DND-41 (cell line): ENCODE measurements around the gene RPA1.

Experiments used
- ATAC-seq: fragments of 200-7000 bp; cut with Tn5 transposase; 3 replicates; pipeline ENCODE4 v1.9.1; 2021; ENCODE audit warnings: low read depth; ENCODE audit not compliant: insufficient read depth
- DNase-seq: peaks from one replicate; pipeline ENCODE4 v3.0.0-alpha.2; 2020
- H2AFZ ChIP-seq: 2 replicates; pipeline ENCODE4 v1.6.0; 2012; ENCODE audit warnings: low read depth, low read length
- H3K27ac ChIP-seq: 2 replicates; pipeline ENCODE4 v1.5.1; 2012; ENCODE audit warnings: low read length, inconsistent platforms
- H3K27me3 ChIP-seq: fragments of 200-600 bp; sonication (generic); 2 replicates; pipeline ENCODE4 v1.6.0; 2012; ENCODE audit warnings: low read length, mild to moderate bottlenecking, inconsistent platforms; ENCODE audit not compliant: insufficient read depth, poor library complexity
- H3K36me3 ChIP-seq: 2 replicates; pipeline ENCODE4 v1.5.1; 2012; ENCODE audit warnings: low read length, inconsistent platforms; ENCODE audit not compliant: insufficient read depth
- H3K4me1 ChIP-seq: 2 replicates; pipeline ENCODE4 v1.5.1; 2012; ENCODE audit warnings: mild to moderate bottlenecking, low read length; ENCODE audit not compliant: insufficient read depth
- H3K4me2 ChIP-seq: 2 replicates; pipeline ENCODE4 v1.6.0; 2012; ENCODE audit warnings: mild to moderate bottlenecking, moderate library complexity, low read length, inconsistent platforms; ENCODE audit not compliant: insufficient read depth
- H3K4me3 ChIP-seq, 2 experiments: fragments of 200-600 bp in 1 of 2; shearing (Covaris generic) in 1 of 2; 2 replicates each; pipeline ENCODE4 v1.5.1; 2012 to 2016; ENCODE audit warnings: inconsistent platforms in 2 of 2, low read length in 2 of 2, mild to moderate bottlenecking in 2 of 2, low read depth in 1 of 2, moderate library complexity in 1 of 2
- H3K79me2 ChIP-seq: 2 replicates; pipeline ENCODE4 v1.6.0; 2012; ENCODE audit warnings: low read length, inconsistent platforms; ENCODE audit not compliant: insufficient read depth
- H3K9ac ChIP-seq: 2 replicates; pipeline ENCODE4 v1.6.0; 2012; ENCODE audit warnings: low read depth, mild to moderate bottlenecking, inconsistent platforms, low read length, moderate library complexity
- H3K9me3 ChIP-seq: 2 replicates; pipeline ENCODE4 v1.5.1; 2012; ENCODE audit warnings: low read length, moderate library complexity, mild to moderate bottlenecking, inconsistent platforms; ENCODE audit not compliant: insufficient read depth, severe bottlenecking
- H4K20me1 ChIP-seq: 2 replicates; pipeline ENCODE4 v1.6.0; 2012; ENCODE audit warnings: low read length; ENCODE audit not compliant: insufficient read depth
- CTCF ChIP-seq: IDR thresholded peaks from 2 replicates; pipeline ENCODE4 v1.5.1; 2012; ENCODE audit warnings: borderline replicate concordance, low read length, moderate library complexity, mild to moderate bottlenecking; ENCODE audit not compliant: poor library complexity, severe bottlenecking; ENCODE audit errors: extremely low read depth
- EZH2 ChIP-seq: IDR thresholded peaks from 3 replicates; pipeline ENCODE4 v1.6.1; 2012; ENCODE audit warnings: borderline replicate concordance, low read depth, mild to moderate bottlenecking, moderate library complexity, low read length, inconsistent platforms; ENCODE audit not compliant: severe bottlenecking

RPA1 gene

GRCh38 chr17:1907909-1908698 is 78.3 kb downstream of the RPA1 start:
- no peaks in the 10 kb centered on the region for H3K4me1 ChIP-seq
- no peaks in the 10 kb centered on the region for H3K79me2 ChIP-seq
- H3K4me2 ChIP-seq: no peak overlapping the region
- H2AFZ ChIP-seq: no peak overlapping the region; the same call in 1 of the 2 replicates
- DNase-seq: no peak
- no peaks in the 10 kb centered on the region for H4K20me1 ChIP-seq
- no peak overlapping the region for H3K27ac ChIP-seq
- H3K4me3 ChIP-seq: no peak overlapping the region
- ATAC-seq: no peak
- no peak overlapping the region for H3K9ac ChIP-seq
- no peaks in the 10 kb centered on the region for H3K36me3 ChIP-seq
- no peaks in the 10 kb centered on the region for H3K9me3 ChIP-seq
- peaks cover 18% of the 10 kb centered on the region for H3K27me3 ChIP-seq
- TF ChIP-seq EZH2 (no peak), CTCF (no peak)

- TF ChIP-seq EZH2 (no peak), CTCF (peak; percentile 66)
- Histone ChIP-seq H3K4me2 (no peak overlapping the region), H3K27ac (no peak overlapping the region), H2AFZ (no peak overlapping the region), H3K9ac (no peak overlapping the region), H3K4me3 (no peak overlapping the region), H3K9me3 (no peaks in the 10 kb centered on the region), H3K4me1 (no peaks in the 10 kb centered on the region), H3K36me3 (no peaks in the 10 kb centered on the region), H3K79me2 (no peaks in the 10 kb centered on the region), H4K20me1 (no peaks in the 10 kb centered on the region), H3K27me3 (peaks cover 18% of the 10 kb centered on the region)
- DNase-seq (peak; percentile 44), ATAC-seq (peak; percentile 79)
Measured at GRCh38 chr17:1908699-1909309, 79.0 kb downstream of the RPA1 start.

- Histone ChIP-seq H3K9me3 (no peaks in the 10 kb centered on the region), H3K4me1 (no peaks in the 10 kb centered on the region), H3K27me3 (peaks cover 18% of the 10 kb centered on the region), H4K20me1 (no peaks in the 10 kb centered on the region), H3K4me3 (no peak overlapping the region), H3K79me2 (no peaks in the 10 kb centered on the region), H3K36me3 (no peaks in the 10 kb centered on the region), H3K4me2 (no peak overlapping the region), H2AFZ (no peak overlapping the region), H3K9ac (no peak overlapping the region), H3K27ac (no peak overlapping the region)
- DNase-seq: no peak
- ATAC-seq: no peak
- TF ChIP-seq CTCF (no peak), EZH2 (no peak)
Measured at GRCh38 chr17:1909985-1910384, 80.2 kb downstream of the RPA1 start.
